ENCODE data around the gene PATE2. TPM values are rescaled to one million over a fixed set of nuclear protein-coding genes. Genes with fewer than 3 reads are reported as not detected.

PATE2 gene
- total RNA-seq, 1 donor from 2014 or later: not detected

DNA sequence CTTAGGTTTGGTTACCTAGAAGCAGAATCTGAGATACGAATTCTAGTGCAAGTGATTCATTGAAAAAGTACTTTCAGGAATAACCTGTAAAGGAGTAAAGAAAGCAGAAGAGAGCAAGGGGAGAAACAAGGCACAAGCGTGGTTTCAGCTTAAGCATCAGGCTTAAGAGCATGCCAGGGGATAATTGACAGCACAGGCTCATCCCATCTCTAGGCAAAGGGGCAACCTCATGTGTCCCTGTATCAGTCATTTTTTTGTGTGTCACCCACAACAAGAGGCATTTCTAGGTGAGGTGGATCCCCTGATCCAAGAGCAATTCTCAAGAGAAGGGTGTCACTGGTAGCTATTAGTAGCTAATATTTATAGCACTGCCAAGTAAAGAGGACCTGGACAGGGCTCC lies 8.0 kb downstream of the PATE2 start:
- Histone ChIP-seq H3K9me3 (no peaks in the 10 kb centered on the region), H3K36me3 (no peaks in the 10 kb centered on the region), H3K4me3 (no peak overlapping the region), H3K27ac (no peak overlapping the region), H3K4me1 (no peaks in the 10 kb centered on the region), H3K27me3 (no peaks in the 10 kb centered on the region)
- intact Hi-C loops (cut with DNase I): no loop called here
- TF ChIP-seq, protein P1, sequence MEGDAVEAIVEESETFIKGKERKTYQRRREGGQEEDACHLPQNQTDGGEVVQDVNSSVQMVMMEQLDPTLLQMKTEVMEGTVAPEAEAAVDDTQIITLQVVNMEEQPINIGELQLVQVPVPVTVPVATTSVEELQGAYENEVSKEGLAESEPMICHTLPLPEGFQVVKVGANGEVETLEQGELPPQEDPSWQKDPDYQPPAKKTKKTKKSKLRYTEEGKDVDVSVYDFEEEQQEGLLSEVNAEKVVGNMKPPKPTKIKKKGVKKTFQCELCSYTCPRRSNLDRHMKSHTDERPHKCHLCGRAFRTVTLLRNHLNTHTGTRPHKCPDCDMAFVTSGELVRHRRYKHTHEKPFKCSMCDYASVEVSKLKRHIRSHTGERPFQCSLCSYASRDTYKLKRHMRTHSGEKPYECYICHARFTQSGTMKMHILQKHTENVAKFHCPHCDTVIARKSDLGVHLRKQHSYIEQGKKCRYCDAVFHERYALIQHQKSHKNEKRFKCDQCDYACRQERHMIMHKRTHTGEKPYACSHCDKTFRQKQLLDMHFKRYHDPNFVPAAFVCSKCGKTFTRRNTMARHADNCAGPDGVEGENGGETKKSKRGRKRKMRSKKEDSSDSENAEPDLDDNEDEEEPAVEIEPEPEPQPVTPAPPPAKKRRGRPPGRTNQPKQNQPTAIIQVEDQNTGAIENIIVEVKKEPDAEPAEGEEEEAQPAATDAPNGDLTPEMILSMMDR (IDR thresholded peaks at IDR 0.05): no peak
- no peak for DNase-seq
- no peak for ATAC-seq

DNA sequence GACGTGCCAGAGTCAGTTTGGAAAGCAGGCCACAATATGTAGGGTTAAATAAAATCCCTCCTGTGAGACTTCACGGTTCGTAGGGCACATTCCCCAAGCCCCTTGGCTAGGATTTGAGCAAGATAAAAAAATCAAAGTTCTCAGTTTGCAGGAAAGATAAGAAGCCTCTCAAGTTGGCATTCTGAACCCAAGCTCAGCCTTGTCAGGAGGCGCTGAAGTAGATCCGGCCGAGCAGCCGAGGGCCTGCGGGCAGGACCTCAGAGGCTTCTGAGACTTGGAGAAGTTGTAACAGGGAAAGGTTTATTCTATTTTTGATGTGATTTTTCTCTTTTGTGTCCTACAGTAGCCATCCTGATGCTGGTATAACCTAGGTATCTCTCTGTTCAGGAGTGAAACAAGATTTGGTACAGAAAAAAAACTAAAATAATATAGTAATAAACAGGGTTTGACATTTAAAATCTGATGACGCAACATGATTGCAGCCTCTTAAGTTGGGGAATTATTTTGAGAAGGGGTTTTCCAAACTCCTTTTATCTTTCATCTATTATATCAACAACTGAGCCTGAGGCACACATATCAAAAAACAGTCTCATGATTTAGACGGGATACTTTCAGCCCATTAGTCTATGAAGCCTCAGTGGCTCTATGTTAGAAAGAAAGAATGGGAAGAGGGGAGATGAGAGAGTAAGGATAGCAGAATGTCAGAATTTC lies 10.1 kb downstream of the PATE2 start:
- H3K9me3 ChIP-seq: no peaks in the 10 kb centered on the region
- H3K36me3 ChIP-seq: no peaks in the 10 kb centered on the region
- H3K27me3 ChIP-seq: no peaks in the 10 kb centered on the region
- H3K4me1 ChIP-seq: no peaks in the 10 kb centered on the region
- H3K4me3 ChIP-seq: no peak overlapping the region
- ATAC-seq (no peak), DNase-seq (no peak)
- TF ChIP-seq, protein P1 (IDR thresholded peaks at IDR 0.05): no peak
- intact Hi-C loops (cut with DNase I): no loop called here
- H3K27ac ChIP-seq: no peak overlapping the region

DNA sequence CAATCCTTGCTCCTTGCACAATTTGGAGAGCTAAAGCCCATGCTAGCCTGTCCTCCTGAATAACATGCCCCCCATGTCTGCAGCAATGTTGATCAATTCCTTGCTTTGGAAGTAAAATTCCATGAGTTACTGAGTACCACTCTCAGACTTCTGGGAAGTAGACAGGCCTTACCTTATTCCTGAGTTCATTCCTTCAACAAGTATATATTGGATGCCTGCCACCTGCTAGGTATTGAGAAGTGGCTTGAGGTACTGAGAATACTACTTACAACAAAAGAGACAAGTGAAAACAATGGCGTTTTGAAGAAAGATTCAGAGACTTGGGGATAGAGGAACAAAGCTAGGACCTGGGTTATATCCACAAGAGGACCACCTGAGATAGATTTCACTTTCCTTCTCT lies 12.4 kb downstream of the PATE2 start:
- TF ChIP-seq, protein P1 (IDR thresholded peaks at IDR 0.05): no peak
- Histone ChIP-seq H3K27ac (no peak overlapping the region), H3K4me1 (no peaks in the 10 kb centered on the region), H3K27me3 (no peaks in the 10 kb centered on the region), H3K4me3 (no peak overlapping the region), H3K9me3 (no peaks in the 10 kb centered on the region), H3K36me3 (no peaks in the 10 kb centered on the region)
- DNase-seq (no peak), ATAC-seq (peak; percentile 58)
- intact Hi-C loops (cut with DNase I): no loop called here

DNA sequence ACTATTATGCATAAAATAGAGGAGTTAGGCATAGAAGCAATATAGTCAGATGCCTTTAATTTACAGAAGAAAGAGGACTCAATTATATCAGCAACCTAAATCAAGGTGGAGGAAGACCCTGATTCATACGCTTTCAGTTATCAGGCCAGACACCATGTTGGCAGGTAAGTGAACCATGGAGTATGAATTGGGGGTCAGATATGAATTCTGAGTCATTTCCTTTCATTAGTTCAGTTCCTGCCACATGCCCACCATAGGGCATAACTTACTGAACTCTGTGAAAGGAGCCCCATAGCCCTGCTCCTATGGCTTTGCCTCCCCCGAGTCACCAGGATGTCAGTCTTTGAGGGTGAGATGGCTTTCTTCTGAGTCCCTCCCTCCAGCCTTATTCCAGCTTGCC lies 15.1 kb downstream of the PATE2 start:
- TF ChIP-seq, protein P1 (IDR thresholded peaks at IDR 0.05): no peak
- no peaks in the 10 kb centered on the region for H3K4me1 ChIP-seq
- H3K27me3 ChIP-seq: no peaks in the 10 kb centered on the region
- H3K9me3 ChIP-seq: no peaks in the 10 kb centered on the region
- no peak overlapping the region for H3K27ac ChIP-seq
- no peak for DNase-seq
- intact Hi-C loops (cut with DNase I): no loop called here
- no peak for ATAC-seq
- no peaks in the 10 kb centered on the region for H3K36me3 ChIP-seq
- no peak overlapping the region for H3K4me3 ChIP-seq

DNA sequence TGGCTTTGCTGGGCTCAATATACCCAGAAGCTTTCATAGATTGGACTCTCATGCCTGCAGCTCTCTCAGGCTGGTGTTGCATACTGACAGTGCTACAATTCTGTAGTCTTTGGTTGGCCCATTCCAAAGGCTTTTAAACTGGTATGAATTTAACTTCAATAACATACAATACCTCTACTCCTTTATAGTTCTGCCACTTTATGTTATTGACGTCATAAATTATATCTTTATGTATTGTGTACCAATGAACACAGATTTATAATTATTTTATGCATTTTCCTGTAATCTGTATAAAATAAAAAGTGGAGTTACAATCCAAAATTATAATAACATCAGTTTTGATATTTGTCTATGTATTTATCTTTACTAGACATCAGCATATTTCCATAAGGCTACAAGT lies 16.2 kb downstream of the PATE2 start:
- intact Hi-C loops (cut with DNase I): no loop called here
- ATAC-seq (no peak), DNase-seq (no peak)
- Histone ChIP-seq H3K36me3 (no peaks in the 10 kb centered on the region), H3K9me3 (no peaks in the 10 kb centered on the region), H3K27me3 (no peaks in the 10 kb centered on the region), H3K4me1 (no peaks in the 10 kb centered on the region), H3K4me3 (no peak overlapping the region), H3K27ac (no peak overlapping the region)
- TF ChIP-seq, protein P1 (IDR thresholded peaks at IDR 0.05): no peak

DNA sequence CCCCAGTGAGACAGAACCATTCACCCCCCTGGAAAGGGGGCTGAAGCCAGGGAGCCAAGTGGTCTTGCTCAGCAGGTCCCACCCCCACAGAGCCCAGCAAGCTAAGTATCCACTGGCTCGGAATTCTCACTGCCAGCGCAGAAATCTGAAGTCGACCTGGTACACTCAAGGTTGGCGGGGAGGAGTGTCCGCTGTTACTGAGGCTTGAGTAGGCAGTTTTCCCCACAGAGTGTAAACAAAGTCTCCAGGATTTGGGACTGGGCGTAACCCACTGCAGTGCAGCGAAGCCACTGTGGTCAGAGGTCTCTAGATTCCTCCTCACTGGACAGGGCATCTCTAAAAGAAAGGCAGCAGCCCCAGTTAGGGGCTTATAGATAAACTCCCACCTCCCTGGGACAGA lies 22.6 kb downstream of the PATE2 start:
- TF ChIP-seq, protein P1 (IDR thresholded peaks at IDR 0.05): no peak
- no peaks in the 10 kb centered on the region for H3K36me3 ChIP-seq
- DNase-seq (peak; percentile 53), ATAC-seq (peak; percentile 89)
- no peaks in the 10 kb centered on the region for H3K27me3 ChIP-seq
- H3K4me1 ChIP-seq: no peaks in the 10 kb centered on the region
- H3K9me3 ChIP-seq: no peaks in the 10 kb centered on the region
- intact Hi-C loops (cut with DNase I): no loop called here
- no peak overlapping the region for H3K4me3 ChIP-seq
- H3K27ac ChIP-seq: no peak overlapping the region
